H1 (cell line): ENCODE measurements around the gene KIF5A. TPM values are rescaled to one million over a fixed set of nuclear protein-coding genes. Genes with fewer than 3 reads are reported as not detected.

ENCODE experiments used
- CTCF ChIA-PET: fragments of 300-600 bp; sonication (Branson Sonifier 250); formaldehyde crosslinking; loops from one replicate; lab custom pipeline; 2021; ENCODE audit not compliant: partially characterized antibody; lab: Charles Lee
- POLR2A ChIA-PET: fragments of 300-600 bp; sonication (Branson Sonifier 250); formaldehyde crosslinking; loops from one replicate; lab custom pipeline; 2021; ENCODE audit warnings: inconsistent platforms; ENCODE audit not compliant: partially characterized antibody; lab: Charles Lee
- DNase-seq, 2 experiments: peaks; one replicate each; pipeline versions ENCODE4 v3.0.0 to v3.0.0-alpha.2; 2010 to 2022; ENCODE audit warnings: low spot score in 2 of 2, low read depth in 1 of 2, mixed read lengths in 1 of 2
- FAIRE-seq: peaks from 2 replicates; lab custom pipeline; 2011; peaks lifted over from hg19 to GRCh38; lab: Jason Lieb, UNC
- H2AFZ ChIP-seq: 2 replicates; pipeline ENCODE4 v1.8.1; 2012; ENCODE audit warnings: low read length, inconsistent platforms
- H2AK5ac ChIP-seq: 2 replicates; pipeline ENCODE4 v1.6.1; 2013; ENCODE audit warnings: low read depth, low read length
- H2BK120ac ChIP-seq: replicated peaks from 2 replicates; pipeline ENCODE3; 2013; ENCODE audit warnings: low read depth, low read length, inconsistent platforms
- H2BK12ac ChIP-seq: 2 replicates; pipeline ENCODE4 v1.6.1; 2013; ENCODE audit warnings: low read depth, low read length
- H2BK15ac ChIP-seq: 2 replicates; pipeline ENCODE4 v1.6.1; 2013; ENCODE audit warnings: low read length
- H2BK20ac ChIP-seq: 2 replicates; pipeline ENCODE4 v1.6.1; 2013; ENCODE audit warnings: low read length
- H2BK5ac ChIP-seq: 2 replicates; pipeline ENCODE4 v1.6.1; 2013; ENCODE audit warnings: low read depth, low read length
- H3K14ac ChIP-seq: 2 replicates; pipeline ENCODE4 v1.6.1; 2013; ENCODE audit warnings: inconsistent platforms; ENCODE audit not compliant: insufficient read length
- H3K18ac ChIP-seq: 2 replicates; pipeline ENCODE4 v1.6.1; 2013; ENCODE audit warnings: low read length; ENCODE audit errors: extremely low read depth
- H3K23ac ChIP-seq: 2 replicates; pipeline ENCODE4 v1.6.1; 2013; ENCODE audit warnings: inconsistent platforms; ENCODE audit not compliant: insufficient read length
- H3K23me2 ChIP-seq: 2 replicates; pipeline ENCODE4 v1.6.1; 2013; ENCODE audit warnings: low read depth, low read length
- H3K27ac ChIP-seq: 2 replicates; pipeline ENCODE4 v1.6.1; 2011; ENCODE audit warnings: low read depth, low read length, inconsistent platforms
- H3K27me3 ChIP-seq, 4 experiments: replicated peaks in 1 of 4; 1 replicate in 1 of 4; 2 replicates in 3 of 4; pipeline versions ENCODE4 v1.6.1 to v1.8.1; 2011 to 2013; ENCODE audit warnings: low read length in 3 of 4, mild to moderate bottlenecking in 3 of 4, inconsistent platforms in 2 of 4, mixed read lengths in 2 of 4, moderate library complexity in 1 of 4; ENCODE audit not compliant: control insufficient read depth in 3 of 4, insufficient read depth in 3 of 4; ENCODE audit errors: extremely low read depth in 1 of 4
- H3K36me3 ChIP-seq, 4 experiments: 2 replicates each; pipeline versions ENCODE4 v1.6.1 to v1.8.1; 2011 to 2013; ENCODE audit warnings: mild to moderate bottlenecking in 4 of 4, low read length in 3 of 4, moderate library complexity in 2 of 4, control low read depth in 1 of 4, inconsistent platforms in 1 of 4; ENCODE audit not compliant: insufficient read depth in 4 of 4, control insufficient read depth in 2 of 4
- H3K4ac ChIP-seq: replicated peaks from 2 replicates; pipeline ENCODE3; 2013; ENCODE audit warnings: low read length, low read depth, mixed read lengths, inconsistent platforms; ENCODE audit not compliant: insufficient read length
- H3K4me1 ChIP-seq, 4 experiments: replicated peaks in 1 of 4; 1 replicate in 1 of 4; 2 replicates in 3 of 4; pipeline versions ENCODE4 v1.6.1 to v1.8.1; 2011 to 2013; ENCODE audit warnings: low read length in 3 of 4, inconsistent platforms in 2 of 4, mixed read lengths in 1 of 4; ENCODE audit not compliant: insufficient read depth in 4 of 4, control insufficient read depth in 3 of 4
- H3K4me2 ChIP-seq, 2 experiments: 2 replicates each; pipeline versions ENCODE4 v1.6.1 to v1.8.1; 2011 to 2013; ENCODE audit warnings: low read depth in 2 of 2, low read length in 2 of 2, control low read depth in 1 of 2, inconsistent platforms in 1 of 2, mild to moderate bottlenecking in 1 of 2; ENCODE audit not compliant: insufficient read depth in 1 of 2
- H3K4me3 ChIP-seq, 4 experiments: fragments of 200-600, 300-600 bp in 1 of 4; sonication (generic), shearing (Covaris generic), sonication (Bioruptor Twin) in 1 of 4; 2 replicates each; pipeline versions ENCODE4 v1.5.1 to v1.8.1; 2011 to 2016; ENCODE audit warnings: low read length in 4 of 4, low read depth in 3 of 4, control low read depth in 2 of 4, inconsistent platforms in 2 of 4, mild to moderate bottlenecking in 2 of 4, mixed read lengths in 1 of 4, moderate library complexity in 1 of 4; ENCODE audit not compliant: insufficient read depth in 2 of 4; ENCODE audit errors: extremely low read depth in 1 of 4
- H3K56ac ChIP-seq: replicated peaks from 2 replicates; pipeline ENCODE3; 2013; ENCODE audit warnings: low read depth, mild to moderate bottlenecking, mixed read lengths, low read length, inconsistent platforms; ENCODE audit not compliant: insufficient read length
- H3K79me1 ChIP-seq: 2 replicates; pipeline ENCODE4 v1.6.1; 2013; ENCODE audit warnings: low read depth, low read length, control low read depth
- H3K79me2 ChIP-seq, 2 experiments: 2 replicates each; pipeline versions ENCODE4 v1.6.1 to v1.8.1; 2012 to 2013; ENCODE audit warnings: low read length in 2 of 2, mild to moderate bottlenecking in 2 of 2, inconsistent platforms in 1 of 2; ENCODE audit not compliant: insufficient read depth in 2 of 2, control insufficient read depth in 1 of 2
- H3K9ac ChIP-seq, 4 experiments: replicated peaks in 1 of 4; 1 replicate in 1 of 4; 2 replicates in 3 of 4; pipeline versions ENCODE4 v1.6.1 to v1.8.1; 2011 to 2013; ENCODE audit warnings: low read depth in 3 of 4, low read length in 3 of 4, control low read depth in 2 of 4, mild to moderate bottlenecking in 2 of 4, moderate library complexity in 2 of 4, inconsistent platforms in 1 of 4; ENCODE audit errors: extremely low read depth in 1 of 4
- H3K9me3 ChIP-seq, 2 experiments: 2 replicates each; pipeline versions ENCODE4 v1.6.1 to v1.8.1; 2012 to 2013; ENCODE audit warnings: mild to moderate bottlenecking in 2 of 2, moderate library complexity in 2 of 2, control low read depth in 1 of 2, inconsistent platforms in 1 of 2, low read depth in 1 of 2, low read length in 1 of 2, mixed read lengths in 1 of 2; ENCODE audit not compliant: insufficient read depth in 2 of 2
- H4K20me1 ChIP-seq, 2 experiments: replicated peaks in 1 of 2; 2 replicates each; pipeline versions ENCODE3 to v1.8.1; 2011 to 2013; ENCODE audit warnings: inconsistent platforms in 2 of 2, low read length in 2 of 2, mild to moderate bottlenecking in 1 of 2; ENCODE audit not compliant: insufficient read depth in 2 of 2, control insufficient read depth in 1 of 2
- H4K5ac ChIP-seq: 2 replicates; pipeline ENCODE4 v1.6.1; 2013; ENCODE audit warnings: low read length, low read depth, mixed read lengths, inconsistent platforms; ENCODE audit not compliant: insufficient read length
- H4K8ac ChIP-seq: 2 replicates; pipeline ENCODE4 v1.8.0; 2013; ENCODE audit warnings: mild to moderate bottlenecking, moderate library complexity, low read length, inconsistent platforms; ENCODE audit not compliant: insufficient read depth; ENCODE audit errors: extremely low read depth
- H4K91ac ChIP-seq: replicated peaks from 2 replicates; pipeline ENCODE3; 2013; ENCODE audit warnings: low read length, mixed read lengths, inconsistent platforms; ENCODE audit not compliant: insufficient read length
- ATF2 ChIP-seq: IDR thresholded peaks from 2 replicates; pipeline ENCODE4 v1.6.1; 2012; ENCODE audit warnings: low read length, inconsistent platforms
- BRCA1 ChIP-seq: IDR thresholded peaks from 2 replicates; pipeline ENCODE4 v1.6.1; 2012; ENCODE audit warnings: low read depth, low read length, improper control_type of control experiment
- CREB1 ChIP-seq: IDR thresholded peaks from 2 replicates; pipeline ENCODE4 v1.6.1; 2012; ENCODE audit warnings: inconsistent platforms
- NRF1 ChIP-seq: IDR thresholded peaks from 2 replicates; pipeline ENCODE4 v1.6.1; 2011; ENCODE audit warnings: mild to moderate bottlenecking, low read depth, low read length, improper control_type of control experiment
- RBBP5 ChIP-seq: IDR thresholded peaks from 2 replicates; pipeline ENCODE4 v1.7.1; 2012; ENCODE audit warnings: low read depth, mild to moderate bottlenecking, inconsistent platforms, low read length, moderate library complexity, borderline replicate concordance
- SP2 ChIP-seq: IDR thresholded peaks from 2 replicates; pipeline ENCODE4 v1.6.1; 2012; ENCODE audit warnings: mild to moderate bottlenecking, low read length, inconsistent platforms
- whole genome bisulfite sequencing, 2 experiments: shearing (Covaris generic) in 1 of 2; methylation state at CpG; one replicate each; pipeline versions ENCODE4 v1.1.6 to v1.1.7; 2013 to 2015; ENCODE audit warnings: low lambda C conversion rate in 2 of 2, mixed read lengths in 2 of 2, inconsistent platforms in 1 of 2, low coverage in 1 of 2, missing lambda C conversion rate in 1 of 2; ENCODE audit not compliant: insufficient replicate concordance in 2 of 2, insufficient coverage in 1 of 2, insufficient read length in 1 of 2; ENCODE audit errors: extremely low coverage in 1 of 2, missing lambda C conversion rate in 1 of 2; 5-methylcytosine and 5-hydroxymethylcytosine counted together
- polyA plus RNA-seq, 7 experiments: library from polyadenylated mRNA; depleted of rRNA in 3 of 7; stranded (reverse) in 5 of 7; unstranded in 2 of 7; fragments of >200 nt in 5 of 7; fragments of 200-250 nt in 2 of 7; gene quantifications; 1 replicate in 5 of 7; 2 replicates in 1 of 7; 4 replicates in 1 of 7; pipeline versions ENCODE4 v1.2.1 to v1.2.3, GENCODE V29; 2011 to 2013; ENCODE audit warnings: missing spikeins in 2 of 7, mixed read lengths in 2 of 7
- total RNA-seq: library from RNA; stranded (reverse); fragmentation: NEBNext Ultra II Directional; extraction: Animal tissue kit (Norgen Biotek cat#: 25700); gene quantifications from 2 replicates; pipeline ENCODE4 v1.2.1, GENCODE V29; 2021
- TF ChIP-seq, protein P1 (sequence below): IDR thresholded peaks from 2 replicates; pipeline ENCODE4 v1.6.1; 2012; ENCODE audit warnings: inconsistent platforms
- TF ChIP-seq, protein P2 (sequence below): IDR thresholded peaks from 2 replicates; pipeline ENCODE4 v1.6.1; 2011; ENCODE audit warnings: low read depth, mild to moderate bottlenecking, low read length; ENCODE audit not compliant: insufficient read depth

Gene KIF5A
- total and polyA plus RNA-seq, 2 of the 8 experiments (the other 6 are each of a cell fraction or from before 2014, with no cell fraction given), result 10.7 to 21.9 TPM

DNA sequence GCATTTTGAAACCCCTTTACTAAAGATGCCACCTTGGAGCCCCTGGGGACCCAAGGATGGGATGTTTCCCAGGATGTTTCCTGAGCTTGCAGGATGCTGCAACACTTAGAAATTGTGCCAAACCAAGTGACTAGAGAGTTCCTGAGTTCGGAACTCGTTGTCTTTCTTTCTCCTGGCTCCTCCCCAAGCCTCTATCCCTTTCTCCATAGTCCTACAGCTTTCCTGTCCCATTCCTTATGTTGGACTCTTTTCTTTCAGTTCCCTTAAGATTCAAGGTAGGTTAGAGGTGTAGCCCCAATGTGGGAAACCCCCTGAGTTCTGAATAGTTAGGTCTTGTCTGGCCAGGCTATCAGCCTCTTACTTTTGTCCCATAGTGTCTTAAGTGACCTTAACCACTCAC is 1.4 kb upstream of the KIF5A start:
- peaks cover 4 to 49% of the 10 kb centered on the region in 2 experiments; a peak in 3 of 4 replicates for H3K79me2 ChIP-seq

More for the DNA sequence above, 1.4 kb upstream of the KIF5A start:
- Histone ChIP-seq H2BK15ac (no peak overlapping the region), H3K36me3 (no peaks in the 10 kb centered on the region), H4K20me1 (peaks cover 9 to 14% of the 10 kb centered on the region in 2 experiments), H4K8ac (no peak overlapping the region), H2BK120ac (no peak overlapping the region), H3K27me3 (peaks cover 0 to 5% (median 3%) of the 10 kb centered on the region in 4 experiments; a peak in 2 of 7 replicates), H3K23ac (no peak overlapping the region), H2BK5ac (no peak overlapping the region), H3K14ac (no peak overlapping the region), H4K5ac (no peak overlapping the region), H2BK12ac (peak overlapping the region; percentile 85; the same call in 1 of the 2 replicates), H3K79me1 (peaks cover 10% of the 10 kb centered on the region), H3K23me2 (peaks cover 19% of the 10 kb centered on the region), H4K91ac (no peak overlapping the region), H3K4me1 (peaks cover 9 to 29% (median 12%) of the 10 kb centered on the region in 4 experiments; a peak in 6 of 7 replicates), H3K9ac (no peak overlapping the region), H3K27ac (no peak overlapping the region), H3K9me3 (no peaks in the 10 kb centered on the region), H3K4ac (no peak overlapping the region), H3K56ac (no peak overlapping the region), H2BK20ac (no peak overlapping the region), H2AFZ (no peak overlapping the region), H2AK5ac (no peak overlapping the region), H3K4me3 (no peak overlapping the region), H3K18ac (no peak overlapping the region), H3K4me2 (peak overlapping the region in 1 of 2 experiments; percentile 69; a peak in 1 of 4 replicates)
- 70% methylated on average over 2 of the region's 2 CpGs; no CpG with 5 or more reads in 1 of the 2 experiments for WGBS, 2 experiments
- ChIA-PET POLR2A (interaction anchor here (1.1 to 2.0 kb wide), 3 partner anchors 11 to 28 kb away, joined by 3 to 12 read pairs (median 5); partner anchors contain the start of gene DDIT3), CTCF (interaction anchor here (0.6 kb wide), 1 partner anchor 235 kb away, joined by 3 read pairs; no protein-coding TSS in a partner anchor)
- no peak for TF ChIP-seq SP2
- TF ChIP-seq NRF1, result no peak
- no peak for TF ChIP-seq CREB1
- TF ChIP-seq BRCA1, result no peak
- no peak for TF ChIP-seq RBBP5
- TF ChIP-seq ATF2, result no peak
- TF ChIP-seq, protein P1, sequence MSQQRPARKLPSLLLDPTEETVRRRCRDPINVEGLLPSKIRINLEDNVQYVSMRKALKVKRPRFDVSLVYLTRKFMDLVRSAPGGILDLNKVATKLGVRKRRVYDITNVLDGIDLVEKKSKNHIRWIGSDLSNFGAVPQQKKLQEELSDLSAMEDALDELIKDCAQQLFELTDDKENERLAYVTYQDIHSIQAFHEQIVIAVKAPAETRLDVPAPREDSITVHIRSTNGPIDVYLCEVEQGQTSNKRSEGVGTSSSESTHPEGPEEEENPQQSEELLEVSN, result no peak
- TF ChIP-seq, protein P2, sequence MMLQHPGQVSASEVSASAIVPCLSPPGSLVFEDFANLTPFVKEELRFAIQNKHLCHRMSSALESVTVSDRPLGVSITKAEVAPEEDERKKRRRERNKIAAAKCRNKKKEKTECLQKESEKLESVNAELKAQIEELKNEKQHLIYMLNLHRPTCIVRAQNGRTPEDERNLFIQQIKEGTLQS, result no peak
- no peak for FAIRE-seq
- DNase-seq, result no peak
